GM20000 (cell line): ENCODE measurements around the gene KLF9.

Experiments used
- DNase-seq: peaks from one replicate; pipeline ENCODE4 v3.0.0; 2012; ENCODE audit warnings: low spot score
- TF ChIP-seq, protein P1 (sequence below): IDR thresholded peaks from 2 replicates; pipeline ENCODE4 v1.5.1; 2012; ENCODE audit warnings: mild to moderate bottlenecking, control low read depth; ENCODE audit errors: extremely low read depth, missing control alignments

Gene KLF9

DNA sequence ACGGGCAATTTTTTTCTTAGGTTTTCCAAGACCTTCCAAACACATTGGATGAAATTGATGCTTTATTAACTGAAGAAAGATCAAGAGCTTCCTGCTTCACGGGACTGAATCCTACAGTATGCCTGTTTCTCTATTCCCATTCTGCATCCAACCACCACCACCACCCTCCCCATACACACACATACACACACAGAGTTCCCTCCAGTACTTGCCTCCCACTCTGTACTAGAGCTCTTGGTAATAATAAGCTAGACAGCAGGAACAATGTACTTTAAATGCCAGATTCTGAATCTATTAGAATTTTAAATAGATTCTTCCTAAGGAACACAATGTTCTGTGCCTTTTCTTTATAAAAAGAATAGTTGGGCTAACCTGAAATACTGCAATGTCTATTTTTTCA lies 67.4 kb downstream of the KLF9 start:
- TF ChIP-seq, protein P1, sequence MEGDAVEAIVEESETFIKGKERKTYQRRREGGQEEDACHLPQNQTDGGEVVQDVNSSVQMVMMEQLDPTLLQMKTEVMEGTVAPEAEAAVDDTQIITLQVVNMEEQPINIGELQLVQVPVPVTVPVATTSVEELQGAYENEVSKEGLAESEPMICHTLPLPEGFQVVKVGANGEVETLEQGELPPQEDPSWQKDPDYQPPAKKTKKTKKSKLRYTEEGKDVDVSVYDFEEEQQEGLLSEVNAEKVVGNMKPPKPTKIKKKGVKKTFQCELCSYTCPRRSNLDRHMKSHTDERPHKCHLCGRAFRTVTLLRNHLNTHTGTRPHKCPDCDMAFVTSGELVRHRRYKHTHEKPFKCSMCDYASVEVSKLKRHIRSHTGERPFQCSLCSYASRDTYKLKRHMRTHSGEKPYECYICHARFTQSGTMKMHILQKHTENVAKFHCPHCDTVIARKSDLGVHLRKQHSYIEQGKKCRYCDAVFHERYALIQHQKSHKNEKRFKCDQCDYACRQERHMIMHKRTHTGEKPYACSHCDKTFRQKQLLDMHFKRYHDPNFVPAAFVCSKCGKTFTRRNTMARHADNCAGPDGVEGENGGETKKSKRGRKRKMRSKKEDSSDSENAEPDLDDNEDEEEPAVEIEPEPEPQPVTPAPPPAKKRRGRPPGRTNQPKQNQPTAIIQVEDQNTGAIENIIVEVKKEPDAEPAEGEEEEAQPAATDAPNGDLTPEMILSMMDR = no peak
- no peak for DNase-seq

DNA sequence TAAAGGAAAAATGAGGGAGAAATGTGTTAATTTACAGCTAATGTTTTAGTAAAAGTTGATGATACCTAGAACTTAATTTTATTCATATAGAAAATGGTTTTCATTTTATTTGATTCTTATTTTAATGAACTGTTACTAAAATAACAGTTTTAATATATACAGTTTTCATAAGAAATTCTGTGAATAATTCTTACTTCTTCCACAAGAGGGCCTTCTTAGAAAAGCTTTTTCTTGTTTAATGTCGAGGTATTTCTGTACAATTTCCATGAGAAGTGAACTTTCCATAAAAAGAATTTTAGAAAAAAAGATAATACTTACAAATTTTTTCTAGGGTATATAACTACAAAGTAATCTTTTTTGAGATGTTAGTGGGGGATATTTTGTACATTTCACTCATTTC lies 73.9 kb downstream of the KLF9 start:
- no peak for DNase-seq
- TF ChIP-seq, protein P1 = no peak
